Mesenchymal stem cell (in vitro differentiated cells and primary cell): ENCODE data around the gene PXMP4.

Experiments used
- DNase-seq: peaks from one replicate; pipeline ENCODE4 v3.0.0-alpha.2; 2013
- H2AFZ ChIP-seq: one replicate; pipeline ENCODE4 v1.6.1; 2013; ENCODE audit warnings: low read depth, mild to moderate bottlenecking, control low read depth, inconsistent platforms, low read length, moderate library complexity
- H2AK5ac ChIP-seq: 2 replicates; pipeline ENCODE4 v1.6.1; 2013; ENCODE audit warnings: low read length, moderate library complexity, mild to moderate bottlenecking, inconsistent platforms; ENCODE audit not compliant: severe bottlenecking
- H2BK120ac ChIP-seq: one replicate; pipeline ENCODE4 v1.6.1; 2013; ENCODE audit warnings: low read depth, mild to moderate bottlenecking, inconsistent platforms, low read length, moderate library complexity
- H2BK12ac ChIP-seq, 2 experiments: one replicate each; pipeline ENCODE4 v1.6.1; 2013; ENCODE audit warnings: inconsistent platforms in 2 of 2, low read length in 2 of 2, mild to moderate bottlenecking in 2 of 2, moderate library complexity in 2 of 2, control low read depth in 1 of 2
- H2BK15ac ChIP-seq: one replicate; pipeline ENCODE4 v1.6.1; 2013; ENCODE audit warnings: mild to moderate bottlenecking, low read depth, inconsistent platforms; ENCODE audit not compliant: poor library complexity, severe bottlenecking
- H2BK5ac ChIP-seq: 2 replicates; pipeline ENCODE4 v1.6.1; 2013; ENCODE audit warnings: low read depth, mild to moderate bottlenecking, low read length, control low read depth, inconsistent platforms; ENCODE audit not compliant: poor library complexity, severe bottlenecking
- H3K14ac ChIP-seq, 2 experiments: one replicate each; pipeline ENCODE4 v1.6.1; 2013; ENCODE audit warnings: inconsistent platforms in 2 of 2, low read length in 2 of 2, control low read depth in 1 of 2, mild to moderate bottlenecking in 1 of 2, moderate library complexity in 1 of 2
- H3K18ac ChIP-seq, 2 experiments: one replicate each; pipeline ENCODE4 v1.6.1; 2013; ENCODE audit warnings: inconsistent platforms in 2 of 2, low read length in 2 of 2, control low read depth in 1 of 2, low read depth in 1 of 2, mild to moderate bottlenecking in 1 of 2
- H3K23ac ChIP-seq, 2 experiments: one replicate each; pipeline ENCODE4 v1.6.1; 2013; ENCODE audit warnings: inconsistent platforms in 2 of 2, low read length in 2 of 2, mild to moderate bottlenecking in 2 of 2, moderate library complexity in 2 of 2, control low read depth in 1 of 2
- H3K27ac ChIP-seq: 2 replicates; pipeline ENCODE4 v1.5.1; 2013; ENCODE audit warnings: mild to moderate bottlenecking, moderate library complexity, low read length, control low read depth, inconsistent platforms; ENCODE audit not compliant: poor library complexity, severe bottlenecking
- H3K27me3 ChIP-seq, 2 experiments: 2 replicates each; pipeline versions ENCODE4 v1.6.1 to v1.7.0; 2013; ENCODE audit warnings: low read length in 2 of 2, mild to moderate bottlenecking in 2 of 2, moderate library complexity in 2 of 2, control low read depth in 1 of 2, inconsistent platforms in 1 of 2; ENCODE audit not compliant: control insufficient read depth in 1 of 2, insufficient read depth in 1 of 2
- H3K36me3 ChIP-seq, 2 experiments: 2 replicates each; pipeline versions ENCODE4 v1.6.1 to v1.7.0; 2013; ENCODE audit warnings: low read length in 2 of 2, control low read depth in 1 of 2, inconsistent platforms in 1 of 2, low read depth in 1 of 2, mild to moderate bottlenecking in 1 of 2; ENCODE audit not compliant: insufficient read depth in 2 of 2, control insufficient read depth in 1 of 2
- H3K4ac ChIP-seq, 2 experiments: one replicate each; pipeline ENCODE4 v1.6.1; 2013; ENCODE audit warnings: inconsistent platforms in 2 of 2, low read length in 2 of 2, mild to moderate bottlenecking in 2 of 2, moderate library complexity in 2 of 2, control low read depth in 1 of 2, low read depth in 1 of 2
- H3K4me1 ChIP-seq: 2 replicates; pipeline ENCODE4 v1.6.1; 2013; ENCODE audit warnings: low read depth, low read length, control low read depth; ENCODE audit not compliant: control insufficient read depth, insufficient read depth
- H3K4me2 ChIP-seq: 2 replicates; pipeline ENCODE4 v1.6.1; 2013; ENCODE audit warnings: low read length, mild to moderate bottlenecking, inconsistent platforms; ENCODE audit not compliant: poor library complexity, severe bottlenecking
- H3K4me3 ChIP-seq, 2 experiments: 2 replicates each; pipeline versions ENCODE4 v1.5.1 to v1.7.0; 2013; ENCODE audit warnings: low read length in 2 of 2, mild to moderate bottlenecking in 2 of 2, control low read depth in 1 of 2, low read depth in 1 of 2; ENCODE audit not compliant: insufficient read depth in 1 of 2
- H3K79me1 ChIP-seq: replicated peaks from 2 replicates; pipeline ENCODE4 v1.6.1; 2013; ENCODE audit warnings: mild to moderate bottlenecking, control low read depth, low read length, inconsistent platforms; ENCODE audit not compliant: poor library complexity, severe bottlenecking
- H3K9ac ChIP-seq: 2 replicates; pipeline ENCODE4 v1.7.0; 2013; ENCODE audit warnings: mild to moderate bottlenecking, low read length, moderate library complexity
- H3K9me3 ChIP-seq: 2 replicates; pipeline ENCODE4 v1.7.0; 2013; ENCODE audit warnings: mild to moderate bottlenecking, low read length; ENCODE audit not compliant: control insufficient read depth
- H4K8ac ChIP-seq: one replicate; pipeline ENCODE4 v1.6.1; 2013; ENCODE audit warnings: inconsistent platforms, mild to moderate bottlenecking, low read length, moderate library complexity
- H4K91ac ChIP-seq: one replicate; pipeline ENCODE4 v1.6.1; 2013; ENCODE audit warnings: mild to moderate bottlenecking, low read length, inconsistent platforms
- WGBS: methylation state at CpG from one replicate; pipeline ENCODE4 v1.1.7; 2013; ENCODE audit warnings: mixed read lengths; 5-methylcytosine and 5-hydroxymethylcytosine counted together

Gene PXMP4

GRCh38 chr20:33663161-33664084, 56.7 kb downstream of the PXMP4 start:
- H3K4ac ChIP-seq = peak overlapping the region; percentile 79 to 99
- H3K9me3 ChIP-seq = no peaks in the 10 kb centered on the region
- peaks cover 9 to 59% of the 10 kb centered on the region in 2 experiments for H3K36me3 ChIP-seq
- H3K23ac ChIP-seq = peak overlapping the region in 1 of 2 experiments; percentile 92
- H3K18ac ChIP-seq = peak overlapping the region; percentile 81 to 99
- H2BK12ac ChIP-seq = peak overlapping the region in 1 of 2 experiments; percentile 68
- peak overlapping the region; percentile 96 for H4K8ac ChIP-seq
- peak overlapping the region; percentile 94 for H3K9ac ChIP-seq
- peaks cover 39% of the 10 kb centered on the region for H3K79me1 ChIP-seq
- H2BK120ac ChIP-seq = peak overlapping the region; percentile 96
- H3K14ac ChIP-seq = peak overlapping the region; percentile 28 to 99
- peak overlapping the region; percentile 8 for H2BK5ac ChIP-seq
- DNase-seq = peak; percentile 73
- peak overlapping the region; percentile 57 for H2AK5ac ChIP-seq
- peak overlapping the region; percentile 92 for H2BK15ac ChIP-seq
- peaks cover 33% of the 10 kb centered on the region for H3K4me1 ChIP-seq
- H3K4me2 ChIP-seq = peak overlapping the region; percentile 92
- peak overlapping the region; percentile 90 for H2AFZ ChIP-seq
- H3K4me3 ChIP-seq = peak overlapping the region; percentile 78 to 88
- under 1% methylated on average over 73 of the region's 84 CpGs for WGBS
- H3K27ac ChIP-seq = peak overlapping the region; percentile 84
- H3K27me3 ChIP-seq = no peaks in the 10 kb centered on the region
- peak overlapping the region; percentile 73 for H4K91ac ChIP-seq

GRCh38 chr20:33662172-33662571, 57.9 kb downstream of the PXMP4 start, which contains the start of gene C20orf144:
Gene C20orf144 (plus strand): TSS chr20:33662327. CDS start chr20:33662346, 19 bp downstream.
- Histone ChIP-seq H3K9me3 (no peaks in the 10 kb centered on the region), H3K27ac (peak within 1 kb of the TSS; percentile 47), H2BK12ac (peak within 1 kb of the TSS in 1 of 2 experiments; percentile 90), H2BK15ac (no peak within 1 kb of the TSS), H2BK5ac (no peak within 1 kb of the TSS), H3K36me3 (peaks cover 15 to 59% of the 10 kb centered on the region in 2 experiments), H3K79me1 (peaks cover 32% of the 10 kb centered on the region), H3K4me3 (peak within 1 kb of the TSS; percentile 78 to 88), H4K8ac (peak within 1 kb of the TSS; percentile 96), H2AFZ (no peak within 1 kb of the TSS), H3K14ac (peak within 1 kb of the TSS in 1 of 2 experiments; percentile 99), H2BK120ac (peak within 1 kb of the TSS; percentile 96), H3K9ac (peak within 1 kb of the TSS; percentile 94), H3K18ac (peak within 1 kb of the TSS; percentile 59 to 99), H2AK5ac (peak within 1 kb of the TSS; percentile 4), H3K4ac (peak within 1 kb of the TSS; percentile 15 to 93), H3K4me2 (peak within 1 kb of the TSS; percentile 92), H4K91ac (peak within 1 kb of the TSS; percentile 73), H3K23ac (peak within 1 kb of the TSS in 1 of 2 experiments; percentile 52), H3K27me3 (no peaks in the 10 kb centered on the region), H3K4me1 (peaks cover 31% of the 10 kb centered on the region)
- DNase-seq = no peak
- WGBS = 92% methylated on average over 8 of the region's 10 CpGs

- no peaks in the 10 kb centered on the region for H3K27me3 ChIP-seq
- H3K9me3 ChIP-seq = no peaks in the 10 kb centered on the region
- H3K4me1 ChIP-seq = peaks cover 28% of the 10 kb centered on the region
- H2AK5ac ChIP-seq = no peak overlapping the region
- peaks cover 15 to 62% of the 10 kb centered on the region in 2 experiments for H3K36me3 ChIP-seq
- no peak overlapping the region for H4K8ac ChIP-seq
- WGBS = 93% methylated on average over 7 of the region's 7 CpGs
- H3K4me3 ChIP-seq = no peak overlapping the region
- H3K79me1 ChIP-seq = peaks cover 25% of the 10 kb centered on the region
- no peak overlapping the region for H3K9ac ChIP-seq
- no peak overlapping the region for H3K27ac ChIP-seq
- no peak overlapping the region for H4K91ac ChIP-seq
- no peak overlapping the region for H2AFZ ChIP-seq
- no peak overlapping the region for H2BK120ac ChIP-seq
- H2BK12ac ChIP-seq = no peak overlapping the region
- no peak overlapping the region for H3K4me2 ChIP-seq
- DNase-seq = no peak
- no peak overlapping the region for H3K23ac ChIP-seq
- no peak overlapping the region for H2BK15ac ChIP-seq
- H3K18ac ChIP-seq = no peak overlapping the region
- no peak overlapping the region for H2BK5ac ChIP-seq
- H3K14ac ChIP-seq = no peak overlapping the region
- H3K4ac ChIP-seq = no peak overlapping the region
These were observed 59.4 kb downstream of the PXMP4 start for GRCh38 chr20:33660685-33661058.

GRCh38 chr20:33660035-33660684, 60.0 kb downstream of the PXMP4 start:
- H3K36me3 ChIP-seq = peaks cover 15 to 62% of the 10 kb centered on the region in 2 experiments
- H4K8ac ChIP-seq = no peak overlapping the region
- no peak overlapping the region for H3K4me3 ChIP-seq
- DNase-seq = no peak
- H2BK120ac ChIP-seq = no peak overlapping the region
- 94% methylated on average over 21 of the region's 21 CpGs for WGBS
- H3K9ac ChIP-seq = no peak overlapping the region
- no peaks in the 10 kb centered on the region for H3K9me3 ChIP-seq
- peaks cover 28% of the 10 kb centered on the region for H3K4me1 ChIP-seq
- H2AK5ac ChIP-seq = no peak overlapping the region
- no peak overlapping the region for H3K18ac ChIP-seq
- no peak overlapping the region for H2AFZ ChIP-seq
- H3K14ac ChIP-seq = no peak overlapping the region
- no peak overlapping the region for H3K27ac ChIP-seq
- H2BK15ac ChIP-seq = no peak overlapping the region
- H2BK12ac ChIP-seq = no peak overlapping the region
- no peak overlapping the region for H3K23ac ChIP-seq
- H2BK5ac ChIP-seq = no peak overlapping the region
- peaks cover 25% of the 10 kb centered on the region for H3K79me1 ChIP-seq
- no peak overlapping the region for H3K4me2 ChIP-seq
- no peak overlapping the region for H3K4ac ChIP-seq
- no peak overlapping the region for H4K91ac ChIP-seq
- no peaks in the 10 kb centered on the region for H3K27me3 ChIP-seq
